Endothelial cell (in vitro differentiated cells): ENCODE data around the gene ELN. TPM values are rescaled to one million over a fixed set of nuclear protein-coding genes. Genes with fewer than 3 reads are reported as not detected.

Experiments
- DNase-seq: peaks from one replicate; pipeline ENCODE4 v3.0.0; 2021; ENCODE audit warnings: low spot score
- H3K27ac Mint-ChIP-seq: one replicate; pipeline ENCODE4 v1.8.0; 2021; ENCODE audit warnings: mixed read lengths, inconsistent platforms; ENCODE audit not compliant: unreplicated experiment
- H3K27me3 Mint-ChIP-seq: one replicate; pipeline ENCODE4 v1.8.0; 2021; ENCODE audit warnings: mild to moderate bottlenecking, moderate library complexity, mixed read lengths, inconsistent platforms; ENCODE audit not compliant: unreplicated experiment
- H3K36me3 Mint-ChIP-seq: one replicate; pipeline ENCODE4 v1.8.0; 2021; ENCODE audit warnings: mild to moderate bottlenecking, low read depth, mixed read lengths, inconsistent platforms; ENCODE audit not compliant: unreplicated experiment
- H3K4me1 Mint-ChIP-seq: one replicate; pipeline ENCODE4 v1.8.0; 2021; ENCODE audit warnings: mild to moderate bottlenecking, mixed read lengths, inconsistent platforms; ENCODE audit not compliant: unreplicated experiment
- H3K4me3 Mint-ChIP-seq: one replicate; pipeline ENCODE4 v1.8.0; 2021; ENCODE audit warnings: mild to moderate bottlenecking, mixed read lengths, inconsistent platforms; ENCODE audit not compliant: unreplicated experiment
- H3K9me3 Mint-ChIP-seq: one replicate; pipeline ENCODE4 v1.8.0; 2021; ENCODE audit warnings: mixed read lengths, inconsistent platforms; ENCODE audit not compliant: unreplicated experiment
- CTCF ChIP-seq: fragments of 200-600 bp; sonication (generic); IDR thresholded peaks from one replicate; pipeline ENCODE4 v1.5.0; 2021; ENCODE audit warnings: antibody characterized with exemption; ENCODE audit not compliant: unreplicated experiment
- total RNA-seq: library from RNA; stranded (reverse); fragmentation: NEBNext Ultra II Directional; extraction: Animal tissue kit (Norgen Biotek cat#: 25700); gene quantifications from one replicate; pipeline ENCODE4 v1.2.1, GENCODE V29; 2021; ENCODE audit not compliant: unreplicated experiment

Gene ELN
- total RNA-seq, 1 donor from 2014 or later: 44.8 TPM

GRCh38 chr7:74069790-74070618 is 42.0 kb downstream of the ELN start:
- Mint-ChIP-seq H3K27me3 (peaks cover 3% of the 10 kb centered on the region), H3K36me3 (no peaks in the 10 kb centered on the region)

GRCh38 chr7:74070619-74070921 is 42.6 kb downstream of the ELN start:
- H3K36me3 Mint-ChIP-seq: no peaks in the 10 kb centered on the region

More at GRCh38 chr7:74069790-74070618, 42.0 kb downstream of the ELN start:
- Mint-ChIP-seq H3K4me3 (no peak overlapping the region), H3K9me3 (no peaks in the 10 kb centered on the region), H3K4me1 (no peaks in the 10 kb centered on the region), H3K27ac (no peak overlapping the region)
- no peak for DNase-seq
- no peak for TF ChIP-seq CTCF

GRCh38 chr7:74071121-74071520 is 43.1 kb downstream of the ELN start:
- H3K4me1 Mint-ChIP-seq: no peaks in the 10 kb centered on the region
- H3K36me3 Mint-ChIP-seq: no peaks in the 10 kb centered on the region
- peaks cover 2% of the 10 kb centered on the region for H3K27me3 Mint-ChIP-seq
- no peaks in the 10 kb centered on the region for H3K9me3 Mint-ChIP-seq
- no peak overlapping the region for H3K27ac Mint-ChIP-seq
- no peak overlapping the region for H3K4me3 Mint-ChIP-seq
- no peak for TF ChIP-seq CTCF
- no peak for DNase-seq

More at GRCh38 chr7:74070619-74070921, 42.6 kb downstream of the ELN start:
- no peak overlapping the region for H3K4me3 Mint-ChIP-seq
- no peak for TF ChIP-seq CTCF
- H3K27me3 Mint-ChIP-seq: peaks cover 2% of the 10 kb centered on the region
- no peaks in the 10 kb centered on the region for H3K9me3 Mint-ChIP-seq
- no peaks in the 10 kb centered on the region for H3K4me1 Mint-ChIP-seq
- no peak overlapping the region for H3K27ac Mint-ChIP-seq
- no peak for DNase-seq

GRCh38 chr7:74074770-74075169 is 46.8 kb downstream of the ELN start:
- Mint-ChIP-seq H3K27ac (no peak overlapping the region), H3K36me3 (no peaks in the 10 kb centered on the region), H3K9me3 (no peaks in the 10 kb centered on the region), H3K27me3 (no peaks in the 10 kb centered on the region), H3K4me1 (no peaks in the 10 kb centered on the region), H3K4me3 (no peak overlapping the region)
- no peak for DNase-seq
- no peak for TF ChIP-seq CTCF

- DNase-seq: no peak
- Mint-ChIP-seq H3K4me3 (no peak overlapping the region), H3K27me3 (peaks cover 1% of the 10 kb centered on the region), H3K4me1 (no peaks in the 10 kb centered on the region), H3K36me3 (no peaks in the 10 kb centered on the region), H3K9me3 (no peaks in the 10 kb centered on the region), H3K27ac (no peak overlapping the region)
- no peak for TF ChIP-seq CTCF
Measured at GRCh38 chr7:74078461-74078860, 50.5 kb downstream of the ELN start.
